NCI-H2171 (cell line): ENCODE data around the gene COX17.

Experiments used
- DNase-seq: peaks from one replicate; lab custom pipeline; 2025; lab: John Stamatoyannopoulos, UW

The COX17 gene

DNA sequence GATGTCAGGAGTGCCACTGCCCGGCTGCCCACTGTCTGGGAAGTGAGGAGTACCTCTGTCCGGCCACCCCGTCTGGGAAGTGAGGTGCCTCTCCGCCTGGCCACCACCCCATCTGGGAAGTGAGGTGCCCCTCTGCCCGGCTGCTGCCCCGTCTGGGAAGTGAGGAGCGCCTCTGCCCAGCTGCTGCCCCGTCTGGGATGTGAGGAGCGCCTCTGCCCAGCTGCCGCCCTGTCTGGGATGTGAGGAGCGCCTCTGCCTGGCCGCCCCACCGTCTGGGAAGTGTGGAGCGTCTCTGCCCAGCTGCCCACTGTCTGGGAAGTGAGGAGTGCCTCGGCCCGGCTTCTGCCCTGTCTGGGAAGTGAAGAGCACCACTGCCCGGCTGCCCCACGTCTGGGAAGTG is 3.3 kb downstream of the COX17 start:
- DNase-seq = no peak

DNA sequence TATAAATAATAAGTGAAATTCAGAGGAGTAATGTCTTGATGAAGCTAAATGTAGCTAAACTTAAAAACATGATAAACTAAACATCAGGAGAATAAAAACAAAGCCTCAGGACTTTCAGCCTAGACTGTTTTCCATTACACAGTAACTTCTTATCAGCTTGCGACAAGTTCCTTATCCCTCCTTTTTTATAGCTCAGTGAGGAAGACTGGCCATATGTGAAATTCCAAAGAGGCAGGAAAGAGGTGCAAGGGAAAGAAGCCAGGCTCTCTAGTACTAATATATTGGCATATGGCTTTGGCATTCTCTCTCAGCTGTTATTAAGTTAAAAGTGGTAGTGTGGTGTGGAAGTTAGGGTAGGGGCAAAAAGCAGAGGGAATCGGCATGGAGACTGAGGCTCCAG is 4.4 kb downstream of the COX17 start:
- DNase-seq = no peak

DNA sequence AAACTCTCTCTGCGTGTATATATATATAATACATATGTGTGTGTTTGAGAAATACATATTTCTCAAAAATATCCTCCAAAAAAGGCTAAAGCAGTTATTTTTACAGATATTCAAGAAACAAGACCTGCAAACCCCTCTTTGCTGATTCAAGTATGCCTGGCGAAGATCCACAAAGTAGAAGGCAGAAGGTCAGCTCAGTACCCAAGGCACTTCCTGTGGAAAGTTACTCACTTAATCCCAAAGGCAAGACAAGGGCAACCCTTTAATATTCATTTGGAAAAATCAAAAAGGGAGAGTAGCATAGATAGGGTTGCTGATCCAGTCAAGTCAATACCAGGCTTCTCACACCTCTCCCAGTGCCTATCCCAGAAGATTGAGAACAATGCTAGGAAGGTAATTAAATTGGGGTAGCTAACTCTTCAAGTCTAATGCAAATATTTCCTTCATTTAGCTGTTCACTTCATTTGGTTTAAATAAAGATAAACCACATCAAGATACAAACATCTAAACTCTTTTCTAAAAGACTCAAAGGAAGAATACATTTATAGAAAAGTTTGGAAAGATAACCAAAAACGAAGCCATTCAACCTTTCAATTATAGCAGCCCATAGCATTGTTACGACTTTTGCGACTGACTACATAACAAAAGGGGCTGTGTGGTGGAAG is 7.2 kb downstream of the COX17 start:
- DNase-seq = no peak

DNA sequence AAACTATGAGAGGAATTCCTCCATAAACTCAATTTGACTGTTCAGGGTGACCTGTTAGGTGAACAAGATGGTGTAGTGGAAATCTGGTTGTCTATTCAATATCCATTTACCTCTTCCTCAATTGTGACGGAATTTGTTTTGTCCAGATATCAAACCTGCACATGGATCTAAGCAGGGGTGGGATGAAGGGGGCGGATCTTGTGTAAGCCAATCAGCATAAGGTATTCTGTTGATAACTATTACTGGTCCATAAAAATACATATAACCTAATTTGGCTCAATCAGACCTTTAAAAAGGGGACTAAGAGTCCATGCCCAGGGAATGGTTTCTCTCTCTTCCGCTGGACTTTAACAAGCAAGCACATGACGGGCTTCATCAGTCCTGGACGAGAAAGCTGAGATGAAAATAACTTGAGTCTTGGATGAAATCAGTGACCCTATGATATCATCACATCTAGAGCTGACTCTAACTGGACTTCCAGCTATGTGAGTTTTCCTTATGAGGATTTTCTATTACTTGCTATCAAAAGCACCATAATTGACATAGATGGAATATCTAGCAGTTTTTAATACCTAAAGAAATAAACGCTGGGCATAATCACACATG is 11.1 kb downstream of the COX17 start:
- no peak for DNase-seq

DNA sequence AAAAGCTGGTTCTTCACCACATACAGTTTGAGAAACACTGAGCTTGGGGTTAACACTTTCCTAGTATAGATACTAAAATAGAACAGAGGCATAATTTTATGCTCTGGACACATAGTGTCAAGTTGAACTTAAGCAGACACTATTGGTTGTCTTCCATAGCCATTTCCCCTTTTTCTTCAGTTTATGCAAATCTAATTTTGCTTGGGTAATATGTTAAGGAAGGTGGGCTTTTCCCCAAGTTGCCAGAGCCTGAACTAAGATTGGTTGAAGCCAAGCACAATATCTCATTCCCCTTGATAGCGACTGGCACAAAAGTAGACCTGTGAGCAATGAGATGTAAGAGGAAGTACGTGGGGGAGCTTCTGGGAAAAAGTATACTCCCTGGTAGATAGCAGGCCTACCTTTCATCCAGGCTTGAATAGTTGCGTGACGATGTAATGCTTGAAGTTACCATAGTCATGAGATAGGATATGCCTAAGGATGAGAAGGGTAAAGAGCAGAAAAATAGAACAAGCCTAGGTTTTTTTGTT is 12.3 kb downstream of the COX17 start:
- DNase-seq = no peak

DNA sequence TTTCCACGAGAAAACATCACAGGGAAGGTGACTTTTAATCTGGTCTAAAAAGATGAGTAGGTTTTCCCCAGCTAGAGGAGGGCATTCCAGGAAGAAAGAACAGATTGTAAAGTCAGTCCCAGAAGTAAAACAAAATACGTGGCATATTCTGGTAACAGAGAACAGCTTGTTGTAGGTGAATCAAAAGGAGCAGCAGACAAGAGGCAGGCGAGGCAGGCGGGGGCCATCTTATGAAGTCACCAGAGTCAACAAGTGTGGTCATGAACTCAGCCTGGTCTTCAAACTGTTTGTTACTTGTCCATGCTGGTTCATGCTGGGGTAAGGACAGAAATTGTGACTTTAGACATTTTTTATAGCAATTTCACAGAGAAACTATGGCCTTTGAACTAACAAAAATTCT is 12.8 kb downstream of the COX17 start:
- DNase-seq = no peak

DNA sequence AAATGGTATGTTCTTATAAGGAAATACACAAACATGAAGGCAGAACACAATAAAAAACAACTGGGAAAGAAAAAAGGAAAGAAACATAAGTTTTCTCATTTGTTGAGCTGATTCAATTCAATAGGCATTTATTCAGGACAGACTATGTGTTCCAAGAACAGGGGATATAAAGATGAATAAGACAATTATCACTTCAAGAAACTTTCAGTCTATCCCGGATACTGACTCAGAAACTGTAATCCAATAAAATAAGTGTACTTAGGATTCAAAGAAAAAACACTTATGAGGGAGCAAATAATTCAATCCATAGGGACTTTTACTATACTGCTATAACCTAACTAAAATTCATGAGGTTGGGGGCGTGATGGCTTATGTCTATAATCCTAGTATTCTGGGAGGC is 13.3 kb downstream of the COX17 start:
- no peak for DNase-seq

DNA sequence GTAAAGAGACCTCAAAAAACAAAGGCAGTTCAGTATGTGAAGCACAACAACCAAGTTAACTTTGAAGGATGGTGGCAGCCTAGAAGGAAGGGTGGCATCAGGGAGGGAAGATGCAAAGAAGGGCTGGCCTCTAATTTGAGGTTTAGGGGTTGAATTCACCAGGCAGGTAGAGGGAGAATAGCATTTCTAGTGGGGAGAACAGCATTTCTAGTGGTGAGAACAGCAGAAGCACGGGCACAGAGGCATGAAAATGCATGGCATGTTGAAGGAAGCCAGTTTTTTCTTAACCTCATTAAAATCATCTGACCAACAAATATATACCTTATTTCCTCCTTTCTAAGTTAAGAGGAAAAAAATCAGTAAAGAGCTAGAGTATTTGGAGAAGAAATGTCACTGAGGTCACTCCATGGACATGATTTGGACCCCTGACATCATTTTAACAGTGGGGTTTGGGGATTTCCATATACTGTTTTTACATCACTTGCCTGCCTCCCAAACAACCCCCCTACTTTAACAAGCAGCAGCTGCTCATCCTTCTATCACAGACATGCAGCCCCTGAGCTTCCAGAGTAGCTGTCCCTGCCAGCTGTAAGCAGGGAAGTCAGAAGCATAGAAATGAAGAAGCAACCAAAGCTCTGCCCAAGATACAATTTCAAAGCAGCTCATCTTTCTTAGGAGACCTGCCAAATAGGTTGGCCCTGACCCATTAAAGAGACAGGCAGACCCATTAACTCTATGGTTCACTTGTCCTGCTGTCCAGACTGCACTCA is 14.4 kb downstream of the COX17 start:
- no peak for DNase-seq

DNA sequence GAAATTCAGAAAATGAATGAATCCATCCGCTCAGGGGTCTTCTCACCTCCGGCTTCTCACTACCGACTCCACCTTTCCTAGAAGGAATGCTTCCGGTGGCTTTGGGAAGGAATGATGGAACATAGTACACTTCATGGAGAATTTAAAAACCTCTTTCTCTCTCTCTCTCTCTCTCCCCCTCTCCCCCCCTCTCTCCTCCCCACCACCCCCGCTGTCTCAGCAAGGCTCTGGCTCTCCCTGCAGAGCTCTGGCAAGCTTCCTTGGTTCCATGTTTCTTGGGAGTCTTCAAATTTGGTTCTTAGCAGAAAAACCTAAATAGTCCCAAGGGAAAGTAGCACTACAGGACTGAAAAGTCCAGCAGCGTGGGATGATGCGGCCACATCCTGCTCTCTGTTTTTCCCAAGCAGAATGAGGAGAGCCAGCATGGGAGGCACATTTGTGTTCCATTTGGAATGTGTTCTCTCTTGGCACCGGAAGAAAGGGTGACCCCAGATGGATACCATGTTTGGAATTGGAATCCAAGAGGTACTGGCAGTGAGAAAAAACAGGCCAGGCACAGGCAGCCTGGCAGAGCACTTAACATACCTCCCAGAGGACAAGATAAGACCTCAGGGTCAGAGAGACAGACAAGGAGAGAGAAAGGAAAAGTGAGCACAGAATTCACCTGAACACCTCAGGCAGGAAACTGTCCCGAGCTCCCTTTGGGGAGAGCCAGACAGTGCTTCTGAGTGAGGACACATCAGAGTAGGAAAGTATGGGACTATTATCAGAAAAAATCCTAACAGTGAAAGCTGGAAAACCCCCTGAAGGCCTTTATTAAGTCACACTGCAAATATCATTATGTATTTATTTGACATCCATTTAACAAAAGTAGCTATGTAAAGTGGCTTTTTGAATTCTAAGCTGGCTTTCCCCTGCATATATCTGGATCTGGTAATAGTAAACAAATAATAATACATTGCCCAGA is 16.4 kb downstream of the COX17 start, which contains the start of gene POPDC2:
TSS of gene POPDC2 (minus strand) at position 116 of the 967 bp plus-strand sequence. CDS start 166 bp downstream, outside the sequence.
- DNase-seq = no peak

DNA sequence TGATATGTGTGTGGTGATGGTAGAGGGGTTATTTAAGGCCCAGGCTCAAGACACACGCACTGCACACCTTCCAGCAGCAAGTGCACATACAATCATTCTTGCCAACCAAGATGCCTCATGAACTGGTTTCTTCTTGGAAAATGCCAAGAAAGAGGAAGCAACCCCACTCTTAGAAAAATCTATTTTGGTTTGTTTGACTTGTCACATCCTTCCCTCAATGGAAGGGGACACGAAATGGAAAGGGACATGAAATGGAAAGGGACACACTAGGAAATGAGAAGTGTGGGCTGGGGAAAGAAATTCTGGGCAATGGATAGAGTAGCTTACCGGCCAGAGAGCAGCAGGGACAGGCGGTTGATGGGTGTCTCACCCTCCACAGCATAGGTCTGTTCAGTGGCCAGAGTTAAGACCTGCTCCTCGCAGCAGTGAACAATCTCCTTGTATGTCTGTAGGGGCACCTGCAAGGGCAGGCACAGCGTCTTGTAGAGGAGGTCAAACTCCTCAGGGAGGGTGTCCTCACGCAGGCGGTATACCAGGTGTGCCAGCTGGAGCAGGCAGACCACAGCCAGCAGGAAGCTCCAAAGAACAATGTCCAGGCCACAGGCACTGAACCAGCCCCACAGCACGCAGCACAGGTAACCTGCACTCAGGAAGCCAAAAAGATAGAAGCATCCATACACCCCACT is 17.5 kb downstream of the COX17 start:
- DNase-seq = no peak

DNA sequence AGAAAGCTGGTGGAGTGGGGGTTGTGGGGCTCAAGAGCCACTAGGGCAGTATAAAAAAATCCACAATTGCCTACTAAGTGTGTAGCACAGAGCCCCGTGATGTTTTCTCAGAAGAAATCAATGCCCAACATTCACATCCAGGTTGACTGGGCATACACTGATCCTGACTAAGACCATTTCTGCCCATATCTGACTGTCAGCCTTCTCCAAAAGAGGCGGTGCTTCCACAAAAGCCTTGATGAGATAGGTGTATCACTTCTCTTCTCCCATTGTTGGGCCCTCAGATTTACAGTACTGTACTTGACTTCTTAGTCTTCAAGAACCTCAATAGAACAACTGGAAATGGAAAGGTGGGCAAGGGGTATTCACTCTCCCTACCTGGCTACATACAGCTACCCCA is 18.2 kb downstream of the COX17 start:
- DNase-seq = no peak

DNA sequence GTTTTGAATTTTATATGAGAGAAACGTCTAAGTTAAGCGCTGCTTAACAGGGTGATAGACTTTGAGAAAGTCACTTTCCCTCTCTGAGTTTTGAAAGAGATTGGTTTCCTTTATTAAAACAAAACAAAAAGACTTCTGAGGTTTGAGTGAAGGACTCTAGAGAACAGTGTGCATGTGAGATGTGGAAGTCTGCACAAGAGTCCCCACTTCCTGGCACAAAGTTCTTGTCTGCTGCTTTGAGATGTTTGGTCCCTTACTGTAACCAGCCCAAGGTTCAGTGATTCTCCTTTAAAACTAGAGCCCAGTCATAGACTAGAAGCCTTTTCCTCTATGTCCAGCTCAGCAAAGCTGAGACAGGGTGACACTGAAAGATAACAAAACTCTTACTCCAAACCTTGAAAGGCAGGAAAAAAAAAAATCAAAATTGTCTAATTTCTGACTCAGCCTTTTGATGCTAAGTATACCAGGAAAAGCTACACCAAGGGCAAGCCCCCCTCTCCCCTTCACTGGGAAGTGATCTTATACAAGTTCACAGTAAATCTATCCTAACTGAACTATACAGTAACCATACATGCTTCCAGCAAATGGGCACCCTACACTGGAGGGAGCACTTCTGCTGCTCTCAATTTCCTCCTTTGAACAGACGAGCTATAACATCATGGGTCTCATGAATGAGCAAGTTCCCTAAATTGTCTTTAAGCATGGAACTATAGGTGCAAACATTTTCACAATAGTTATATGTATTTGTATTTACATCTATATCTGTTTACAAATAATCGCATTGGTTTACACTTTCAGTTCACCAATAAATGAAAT is 19.1 kb downstream of the COX17 start:
- no peak for DNase-seq

DNA sequence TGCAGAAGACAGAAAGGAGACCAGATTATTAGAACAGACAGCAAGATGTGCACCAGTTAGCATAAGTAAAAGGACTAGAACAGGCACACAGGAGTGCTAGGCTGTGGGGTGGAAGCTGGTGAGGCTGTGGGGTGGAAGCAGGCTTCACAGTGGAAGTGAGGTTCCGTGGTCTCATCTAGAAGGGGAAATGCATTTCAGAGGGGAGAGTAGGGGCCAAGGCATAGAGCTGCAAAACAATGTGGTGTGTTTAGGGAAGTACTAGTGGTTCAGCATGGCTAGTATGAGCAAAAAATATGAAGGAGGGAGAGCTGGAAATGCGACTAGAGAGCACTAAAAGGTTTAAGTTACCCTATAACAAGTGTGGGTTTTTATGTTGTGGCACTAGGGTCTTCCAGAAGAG is 23.3 kb downstream of the COX17 start:
- no peak for DNase-seq

DNA sequence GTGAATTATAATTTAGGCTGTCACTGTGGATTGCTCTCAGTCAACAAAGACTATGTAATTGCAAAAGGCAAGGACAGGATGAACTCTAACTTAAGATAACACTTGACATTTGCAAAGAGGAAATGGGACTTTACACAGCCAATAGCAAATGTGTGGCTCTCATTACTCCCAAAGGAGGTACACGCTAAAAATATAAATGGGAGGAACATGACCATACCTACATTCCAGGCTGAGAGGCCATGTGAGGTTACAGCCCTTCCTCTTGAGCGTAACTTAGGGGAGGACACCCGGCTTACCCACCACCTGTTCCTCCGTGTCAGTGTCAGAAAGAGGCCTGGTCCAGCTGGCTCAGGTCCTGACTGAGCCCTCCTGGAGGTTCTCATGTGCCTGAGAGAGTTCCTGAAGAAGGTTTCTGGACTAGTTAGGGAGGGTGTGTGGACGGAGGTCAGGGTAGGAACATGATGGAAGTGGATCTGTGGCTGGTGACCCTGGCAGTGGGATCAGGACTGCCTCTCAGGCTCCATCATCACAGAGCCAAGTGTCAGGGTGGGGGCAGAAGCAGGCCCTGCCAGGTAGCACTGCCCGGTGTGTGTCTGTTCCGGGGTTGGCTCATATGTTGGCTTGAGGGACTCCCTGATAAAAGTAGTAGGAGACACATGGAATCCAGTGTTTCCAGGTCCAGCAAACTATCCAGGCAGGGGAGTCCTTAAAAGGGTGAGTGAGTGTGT is 24.7 kb downstream of the COX17 start:
- DNase-seq = no peak

DNA sequence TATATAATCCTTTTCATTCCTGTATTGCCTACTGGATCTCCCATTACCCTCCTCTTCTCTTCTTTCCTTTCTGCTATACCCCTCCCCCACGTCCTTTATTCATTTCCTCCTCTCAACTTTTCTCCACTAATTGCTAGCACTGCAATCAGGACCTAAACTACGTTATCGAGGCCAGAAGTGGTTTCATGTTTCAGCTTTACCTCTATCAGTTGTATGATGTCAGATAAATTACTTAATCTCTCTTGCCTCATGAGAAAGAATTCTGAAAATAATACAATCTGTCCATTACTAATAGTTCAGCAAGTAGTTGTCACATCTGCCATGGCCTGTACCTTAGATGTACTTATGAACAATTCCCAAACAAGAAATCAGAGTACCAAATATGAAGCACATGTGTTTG is 27.4 kb downstream of the COX17 start:
- DNase-seq = no peak

DNA sequence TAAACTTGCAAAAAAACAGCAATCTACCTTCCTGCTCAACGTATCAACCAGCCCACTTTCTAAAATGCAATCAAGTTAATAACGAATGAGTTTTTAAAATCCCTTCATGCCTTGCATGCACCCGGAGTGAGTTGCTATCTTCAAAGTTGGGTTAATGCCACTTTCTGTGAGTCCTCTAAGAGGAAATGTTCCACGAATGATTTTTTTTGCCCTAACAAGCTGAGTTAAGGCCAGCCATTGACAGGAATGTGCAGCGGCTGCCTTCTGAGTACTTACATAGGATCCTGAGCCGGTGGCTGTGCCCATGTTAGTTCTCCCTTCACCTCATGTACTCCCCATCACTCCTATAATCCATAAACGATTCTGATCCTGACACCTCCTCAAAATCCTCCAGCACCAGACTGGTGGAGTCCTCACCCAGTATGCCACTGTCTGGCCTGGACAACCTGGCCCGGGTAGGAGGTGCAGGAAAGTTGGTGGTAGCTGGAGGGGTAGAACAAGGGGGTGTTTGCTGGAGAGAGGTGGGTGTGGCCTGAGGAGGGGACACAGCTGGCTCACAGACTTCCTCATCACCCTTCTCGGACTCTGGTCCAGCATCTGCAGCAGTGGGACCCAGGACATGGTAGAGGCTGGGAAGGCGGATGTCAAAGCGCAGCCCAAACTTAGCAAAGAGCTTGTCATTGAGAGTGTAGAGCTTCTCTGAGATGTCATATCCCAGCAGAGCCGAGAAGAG is 29.2 kb downstream of the COX17 start:
- DNase-seq = no peak

DNA sequence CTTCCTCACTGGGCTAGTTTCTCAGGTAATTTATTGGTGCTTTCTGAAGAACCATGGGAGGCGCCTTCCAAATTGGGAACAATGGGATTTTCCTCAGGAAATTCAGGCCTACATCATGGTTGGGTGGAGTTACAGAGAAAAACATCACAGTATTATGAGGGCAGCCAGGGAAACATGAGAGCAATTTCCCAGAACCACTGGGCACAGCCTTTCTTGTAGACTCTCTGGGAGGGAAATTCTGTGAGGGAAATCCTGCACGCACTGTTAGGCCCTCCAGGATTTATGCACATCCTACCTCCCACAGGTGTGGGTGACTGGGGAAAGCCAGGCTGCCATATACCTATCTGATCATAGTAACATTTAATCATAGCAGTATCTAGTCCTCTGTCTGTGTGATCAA is 30.0 kb downstream of the COX17 start:
- no peak for DNase-seq

DNA sequence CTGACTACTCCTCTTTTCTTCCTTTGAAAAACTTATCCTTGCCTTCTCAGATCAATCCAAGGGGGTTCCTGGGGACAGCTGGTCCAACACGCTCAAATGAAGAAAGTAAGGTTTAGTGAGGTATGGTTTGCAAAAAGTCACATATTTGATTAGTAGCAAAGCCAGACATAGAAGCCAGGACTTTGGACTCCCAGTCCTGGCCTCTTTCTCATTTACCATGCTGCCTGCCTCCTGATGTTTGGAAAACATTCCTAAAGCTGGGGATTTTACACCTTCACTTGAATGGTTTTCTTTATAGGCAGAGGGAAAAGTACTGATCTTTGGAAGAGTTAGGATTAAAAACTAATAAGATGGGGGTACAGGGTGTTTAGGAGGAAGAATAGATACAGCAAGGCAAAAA is 31.4 kb downstream of the COX17 start:
- no peak for DNase-seq

DNA sequence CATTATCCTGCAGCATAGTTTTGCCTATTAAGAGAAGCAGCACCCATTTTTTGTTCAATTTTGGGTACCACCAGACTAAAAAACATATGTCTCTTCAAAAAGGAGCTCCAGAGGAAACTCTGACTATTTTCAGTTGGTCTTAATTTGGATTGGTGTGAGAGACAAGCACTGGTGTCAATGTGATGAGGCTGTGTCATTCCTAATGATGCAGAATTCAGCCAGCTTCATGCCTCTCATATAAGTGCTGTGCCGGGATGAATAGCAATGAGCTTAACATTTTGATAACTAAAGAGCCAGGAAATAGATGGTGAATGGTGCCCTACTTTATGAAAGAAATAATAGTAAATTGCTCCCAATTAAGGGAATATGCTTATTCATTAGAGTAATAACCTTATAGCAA is 32.7 kb downstream of the COX17 start:
- no peak for DNase-seq
